BLaER1 treated with 17β-estradiol and CSF1 and Interleukin-3, amounts not matched to agents 10 nM and 100 nM (cell line): ENCODE data around the gene NBAS.

Experiments
- H3K27ac ChIP-seq, 11 experiments: shearing (Covaris generic); formaldehyde crosslinking; 2 replicates each; pipeline ENCODE4 v1.8.1; 2022
- H3K27me3 ChIP-seq, 11 experiments: shearing (Covaris generic); formaldehyde crosslinking; 2 replicates each; pipeline ENCODE4 v1.8.1; 2022
- H3K36me3 ChIP-seq, 11 experiments: shearing (Covaris generic); formaldehyde crosslinking; 2 replicates each; pipeline ENCODE4 v1.8.1; 2022
- H3K4me1 ChIP-seq, 10 experiments: shearing (Covaris generic); formaldehyde crosslinking; 2 replicates each; pipeline ENCODE4 v1.8.1; 2022
- H3K4me2 ChIP-seq, 11 experiments: shearing (Covaris generic); formaldehyde crosslinking; 2 replicates each; pipeline ENCODE4 v1.8.1; 2022
- H3K4me3 ChIP-seq, 10 experiments: shearing (Covaris generic); formaldehyde crosslinking; 2 replicates each; pipeline ENCODE4 v1.8.1; 2022
- H3K9ac ChIP-seq, 11 experiments: shearing (Covaris generic); formaldehyde crosslinking; 2 replicates each; pipeline ENCODE4 v1.8.1; 2022
- H3K9me3 ChIP-seq, 11 experiments: shearing (Covaris generic); formaldehyde crosslinking; replicated peaks in 1 of 11; 2 replicates each; pipeline ENCODE4 v1.8.1; 2022
- H4K20me1 ChIP-seq, 11 experiments: shearing (Covaris generic); formaldehyde crosslinking; 2 replicates each; pipeline ENCODE4 v1.8.1; 2022
- Cebpa-rat ChIP-seq, 11 experiments: shearing (Covaris generic); IDR thresholded peaks; 2 replicates each; pipeline ENCODE4 v1.8.1; 2022

Gene NBAS

GRCh38 chr2:15174567-15174966 lies 386.6 kb downstream of the NBAS start:
- Histone ChIP-seq H3K27me3 (no peaks in the 10 kb centered on the region), H4K20me1 (no peaks in the 10 kb centered on the region), H3K4me2 (no peak overlapping the region), H3K36me3 (peaks cover 0 to 61% (median 7%) of the 10 kb centered on the region in 11 experiments; a peak in 10 of 22 replicates), H3K4me1 (peaks cover 0 to 5% (median 0%) of the 10 kb centered on the region in 10 experiments; a peak in 2 of 20 replicates), H3K4me3 (no peak overlapping the region), H3K9ac (no peak overlapping the region), H3K27ac (no peak overlapping the region), H3K9me3 (no peaks in the 10 kb centered on the region)
- TF ChIP-seq Cebpa-rat (IDR thresholded peaks at IDR 0.05), result no peak

- H3K4me2 ChIP-seq, result no peak overlapping the region
Measured at GRCh38 chr2:15173501-15173900, 387.6 kb downstream of the NBAS start.

GRCh38 chr2:15172825-15173224 lies 388.3 kb downstream of the NBAS start:
- H3K4me1 ChIP-seq, result no peaks in the 10 kb centered on the region
- H3K27ac ChIP-seq, result no peak overlapping the region
- H3K27me3 ChIP-seq, result no peaks in the 10 kb centered on the region
- TF ChIP-seq Cebpa-rat (IDR thresholded peaks at IDR 0.05), result no peak
- H3K4me3 ChIP-seq, result no peak overlapping the region
- peaks cover 0 to 63% (median 6%) of the 10 kb centered on the region in 11 experiments; a peak in 11 of 22 replicates for H3K36me3 ChIP-seq
- no peak overlapping the region for H3K4me2 ChIP-seq
- no peak overlapping the region for H3K9ac ChIP-seq
- H3K9me3 ChIP-seq, result no peaks in the 10 kb centered on the region
- no peaks in the 10 kb centered on the region for H4K20me1 ChIP-seq

More at GRCh38 chr2:15173501-15173900, 387.6 kb downstream of the NBAS start:
- H3K9ac ChIP-seq, result no peak overlapping the region
- no peak for TF ChIP-seq Cebpa-rat (IDR thresholded peaks at IDR 0.05)
- no peak overlapping the region for H3K27ac ChIP-seq
- H3K27me3 ChIP-seq, result no peaks in the 10 kb centered on the region
- no peaks in the 10 kb centered on the region; a peak in 1 of 20 replicates for H3K4me1 ChIP-seq
- peaks cover 0 to 67% (median 8%) of the 10 kb centered on the region in 11 experiments; a peak in 12 of 22 replicates for H3K36me3 ChIP-seq
- H4K20me1 ChIP-seq, result no peaks in the 10 kb centered on the region
- H3K4me3 ChIP-seq, result no peak overlapping the region
- H3K9me3 ChIP-seq, result no peaks in the 10 kb centered on the region

GRCh38 chr2:15170070-15170775 lies 390.9 kb downstream of the NBAS start:
- no peak overlapping the region for H3K4me3 ChIP-seq
- H3K9ac ChIP-seq, result no peak overlapping the region
- H3K9me3 ChIP-seq, result no peaks in the 10 kb centered on the region
- peaks cover 0 to under 1% (median 0%) of the 10 kb centered on the region in 10 experiments; a peak in 2 of 20 replicates for H3K4me1 ChIP-seq
- H3K27me3 ChIP-seq, result no peaks in the 10 kb centered on the region
- no peak for TF ChIP-seq Cebpa-rat (IDR thresholded peaks at IDR 0.05)
- H3K27ac ChIP-seq, result no peak overlapping the region
- H4K20me1 ChIP-seq, result no peaks in the 10 kb centered on the region
- H3K36me3 ChIP-seq, result peaks cover 0 to 57% (median 9%) of the 10 kb centered on the region in 11 experiments; a peak in 15 of 22 replicates
- H3K4me2 ChIP-seq, result no peak overlapping the region

- Histone ChIP-seq H3K27ac (no peak overlapping the region), H3K36me3 (peaks cover 0 to 50% (median 8%) of the 10 kb centered on the region in 11 experiments; a peak in 14 of 22 replicates), H3K4me1 (peaks cover 0 to 8% (median 0%) of the 10 kb centered on the region in 10 experiments; a peak in 5 of 20 replicates), H3K4me3 (no peak overlapping the region), H4K20me1 (no peaks in the 10 kb centered on the region), H3K4me2 (no peak overlapping the region), H3K9me3 (no peaks in the 10 kb centered on the region), H3K27me3 (no peaks in the 10 kb centered on the region), H3K9ac (no peak overlapping the region)
- TF ChIP-seq Cebpa-rat (IDR thresholded peaks at IDR 0.05), result no peak
Measured at GRCh38 chr2:15169326-15170069, 391.6 kb downstream of the NBAS start.

GRCh38 chr2:15168116-15168515 lies 393.0 kb downstream of the NBAS start:
- no peak overlapping the region for H3K4me2 ChIP-seq
- H3K27me3 ChIP-seq, result no peaks in the 10 kb centered on the region
- no peak for TF ChIP-seq Cebpa-rat (IDR thresholded peaks at IDR 0.05)
- no peak overlapping the region for H3K9ac ChIP-seq
- no peaks in the 10 kb centered on the region for H3K9me3 ChIP-seq
- no peak overlapping the region for H3K4me3 ChIP-seq
- H3K36me3 ChIP-seq, result peaks cover 0 to 39% (median 8%) of the 10 kb centered on the region in 11 experiments; a peak in 13 of 22 replicates
- peaks cover 0 to 14% (median 0%) of the 10 kb centered on the region in 10 experiments; a peak in 5 of 20 replicates for H3K4me1 ChIP-seq
- H3K27ac ChIP-seq, result no peak overlapping the region
- H4K20me1 ChIP-seq, result no peaks in the 10 kb centered on the region

- Histone ChIP-seq H3K9me3 (no peaks in the 10 kb centered on the region), H3K27me3 (no peaks in the 10 kb centered on the region), H3K4me2 (no peak overlapping the region), H3K4me1 (peaks cover 0 to 14% (median 0%) of the 10 kb centered on the region in 10 experiments; a peak in 5 of 20 replicates), H3K27ac (no peak overlapping the region), H3K36me3 (peaks cover 0 to 37% (median 8%) of the 10 kb centered on the region in 11 experiments; a peak in 13 of 22 replicates), H4K20me1 (no peaks in the 10 kb centered on the region), H3K9ac (no peak overlapping the region), H3K4me3 (no peak overlapping the region)
- no peak for TF ChIP-seq Cebpa-rat (IDR thresholded peaks at IDR 0.05)
Measured at GRCh38 chr2:15166878-15167277, 394.3 kb downstream of the NBAS start.

GRCh38 chr2:15163326-15163725 lies 397.8 kb downstream of the NBAS start:
- Histone ChIP-seq H3K36me3 (peaks cover 0 to 18% (median 8%) of the 10 kb centered on the region in 11 experiments; a peak in 10 of 22 replicates), H3K9me3 (no peaks in the 10 kb centered on the region), H3K4me2 (no peak overlapping the region), H3K4me1 (peaks cover 0 to 14% (median 0%) of the 10 kb centered on the region in 10 experiments; a peak in 5 of 20 replicates), H4K20me1 (no peaks in the 10 kb centered on the region), H3K9ac (no peak overlapping the region), H3K4me3 (no peak overlapping the region), H3K27me3 (no peaks in the 10 kb centered on the region), H3K27ac (no peak overlapping the region)
- TF ChIP-seq Cebpa-rat (IDR thresholded peaks at IDR 0.05), result no peak

GRCh38 chr2:15162620-15163019 lies 398.5 kb downstream of the NBAS start:
- Histone ChIP-seq H3K27me3 (no peaks in the 10 kb centered on the region), H3K27ac (no peak overlapping the region), H3K9ac (no peak overlapping the region), H3K4me3 (no peak overlapping the region), H3K36me3 (peaks cover 0 to 18% (median 8%) of the 10 kb centered on the region in 11 experiments; a peak in 10 of 22 replicates), H3K9me3 (no peaks in the 10 kb centered on the region), H4K20me1 (no peaks in the 10 kb centered on the region), H3K4me1 (peaks cover 0 to 14% (median 0%) of the 10 kb centered on the region in 10 experiments; a peak in 5 of 20 replicates), H3K4me2 (no peak overlapping the region)
- no peak for TF ChIP-seq Cebpa-rat (IDR thresholded peaks at IDR 0.05)
